Cerebellar cortex (tissue), 1 donor: ENCODE results near the gene POLG.

ENCODE experiments used
- DNase-seq: peaks from one replicate; pipeline ENCODE4 v3.0.0-alpha.2; 2015; ENCODE audit warnings: low spot score

Gene POLG

DNA sequence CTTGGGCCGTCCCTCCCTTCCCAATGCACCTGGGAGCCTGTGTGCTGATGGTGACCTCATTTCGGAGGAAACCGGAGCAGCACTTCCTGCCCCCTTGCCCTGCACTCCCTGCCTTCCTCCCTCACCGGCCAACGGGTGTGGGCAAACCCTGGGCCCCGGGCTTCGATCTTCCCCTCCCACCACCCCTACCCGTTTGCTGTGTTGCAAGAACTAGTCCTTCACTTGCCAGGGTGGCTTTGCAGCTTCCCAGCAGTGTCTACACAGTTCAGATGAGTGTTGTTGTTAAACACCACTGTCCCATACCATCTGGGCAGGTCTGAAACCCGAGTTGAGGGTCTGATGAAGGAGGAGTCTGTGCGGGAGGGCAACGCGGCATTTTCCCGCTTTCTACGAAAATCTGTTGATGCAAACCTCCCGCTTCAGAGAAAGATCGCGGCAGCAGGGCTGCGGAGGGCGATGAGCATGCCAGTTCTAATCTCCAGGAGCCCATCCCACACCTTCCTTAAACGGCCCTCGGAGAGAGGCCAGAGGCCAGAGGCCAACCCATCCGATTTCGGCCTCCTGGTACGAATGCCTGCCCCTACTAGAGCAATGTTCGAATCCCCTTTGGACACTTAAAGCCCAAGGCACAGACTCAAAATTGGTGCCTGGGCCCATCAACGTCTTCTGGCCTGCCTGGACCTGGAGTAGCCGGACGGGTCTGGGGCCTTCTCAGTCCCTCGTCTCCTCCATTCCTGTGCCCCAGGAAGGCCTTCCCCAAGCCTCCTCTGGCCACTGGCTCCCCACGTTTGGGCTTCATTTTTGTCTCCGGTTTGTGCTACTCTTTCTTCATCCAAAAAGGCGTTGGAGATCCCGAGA lies 35.7 kb upstream of the POLG start:
- DNase-seq, result peak; percentile 62

DNA sequence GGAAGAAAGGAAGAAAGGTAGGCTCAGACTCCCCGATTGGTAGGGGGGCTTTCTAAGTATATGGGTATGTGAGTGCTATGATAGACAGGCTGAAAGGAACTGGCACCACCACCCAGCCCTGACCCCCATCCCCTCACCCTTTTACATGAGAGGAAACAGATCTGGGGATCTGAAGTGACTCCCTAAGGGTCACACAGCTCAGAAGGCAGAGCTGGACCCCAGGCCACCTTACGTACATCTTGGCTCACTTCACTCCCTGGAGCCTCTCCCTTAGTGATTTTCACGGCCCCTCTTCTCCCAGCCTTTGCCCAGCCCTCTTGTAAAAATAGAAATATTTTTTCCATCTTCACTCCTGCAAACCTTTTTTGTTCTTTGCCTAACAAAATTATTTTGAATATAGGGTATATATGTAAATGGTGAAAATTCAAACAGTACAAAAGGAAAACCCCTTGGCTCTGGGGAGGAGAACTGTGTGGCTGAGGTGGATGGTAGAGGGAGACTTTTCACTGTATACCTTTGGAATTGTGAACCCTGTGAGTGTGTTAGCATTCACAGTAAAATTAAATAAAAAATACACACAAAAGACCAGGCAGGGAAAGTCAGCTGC lies 34.8 kb upstream of the POLG start:
- DNase-seq, result no peak

DNA sequence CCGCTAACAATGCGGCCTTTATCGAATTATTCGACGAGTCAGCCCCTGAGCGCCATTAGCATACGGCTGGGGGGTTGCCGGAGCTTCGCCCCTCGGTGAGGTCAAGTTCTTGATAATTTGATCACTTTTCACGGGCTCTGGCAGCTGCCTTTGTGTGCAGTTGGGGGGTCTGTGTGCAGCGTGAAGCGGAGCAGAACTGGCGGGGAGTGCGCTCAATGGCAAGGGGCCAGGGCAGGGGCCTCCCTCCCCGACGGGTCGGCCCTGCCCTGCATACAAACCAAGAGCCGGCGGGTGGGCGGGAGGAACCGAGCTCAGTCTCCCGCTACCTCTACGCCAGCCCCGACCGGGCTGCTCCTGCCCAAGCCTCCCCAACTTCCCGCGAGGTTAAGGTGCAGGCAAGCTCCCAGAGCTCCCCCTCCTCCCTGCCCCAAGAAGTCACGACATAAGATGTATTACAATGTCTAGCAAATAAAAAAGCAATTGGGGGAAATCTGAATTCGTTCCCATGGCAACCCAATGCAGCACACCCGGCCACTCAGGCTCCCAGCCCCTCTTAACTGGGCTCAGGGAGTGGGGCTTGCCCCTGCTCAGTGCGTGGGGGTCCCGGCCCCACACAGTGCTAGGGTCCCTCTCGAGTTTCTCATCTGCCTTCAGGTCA lies 34.1 kb upstream of the POLG start:
- no peak for DNase-seq

DNA sequence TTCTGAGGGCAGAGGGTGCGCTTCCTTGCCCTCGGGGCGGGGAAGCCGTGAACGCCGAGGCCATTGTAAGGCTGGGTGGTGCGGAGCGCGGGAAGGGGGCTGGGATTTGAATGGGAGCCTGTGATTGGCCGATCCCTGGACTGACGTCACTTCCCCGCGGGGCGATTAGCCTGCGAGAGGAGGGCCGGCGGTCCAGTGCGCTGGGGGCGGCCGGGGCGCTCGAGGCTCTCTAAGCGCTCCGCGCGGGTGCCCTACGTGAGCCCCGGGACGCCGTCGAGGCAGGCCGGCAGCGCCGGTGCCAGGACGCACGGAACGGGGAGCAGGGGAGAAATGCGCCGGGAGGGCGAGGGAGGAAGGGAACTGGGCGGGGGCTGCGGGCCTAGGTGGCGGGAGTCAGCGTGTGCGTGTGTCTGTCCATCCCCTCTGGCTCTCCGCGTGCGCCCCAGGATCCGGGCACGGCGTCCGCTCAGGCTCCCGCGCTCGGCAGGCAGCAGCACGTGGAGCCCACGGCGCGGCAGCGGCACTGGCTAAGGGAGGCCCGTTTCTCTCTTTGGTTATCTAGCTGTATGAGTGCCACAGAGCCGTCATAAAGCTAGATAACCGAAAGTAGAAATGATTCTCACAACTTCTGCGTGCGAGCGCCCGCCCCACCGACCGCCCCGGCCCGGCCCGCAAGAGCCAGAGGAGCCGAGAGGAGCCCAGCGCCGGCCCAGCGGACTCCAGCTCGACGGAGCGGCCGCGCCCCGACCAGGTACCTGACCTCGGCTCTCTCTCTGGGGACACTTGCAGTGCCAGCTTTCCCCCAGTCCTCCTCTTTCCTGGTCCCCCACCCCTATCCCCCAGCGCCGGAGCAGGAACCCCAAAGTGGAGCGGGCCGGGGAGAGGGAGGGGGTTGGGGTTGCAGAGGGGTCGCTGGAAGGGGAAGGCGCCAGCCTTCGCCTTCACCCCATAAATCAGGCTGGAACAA lies 33.1 kb upstream of the POLG start:
- DNase-seq, result peak; percentile 92

DNA sequence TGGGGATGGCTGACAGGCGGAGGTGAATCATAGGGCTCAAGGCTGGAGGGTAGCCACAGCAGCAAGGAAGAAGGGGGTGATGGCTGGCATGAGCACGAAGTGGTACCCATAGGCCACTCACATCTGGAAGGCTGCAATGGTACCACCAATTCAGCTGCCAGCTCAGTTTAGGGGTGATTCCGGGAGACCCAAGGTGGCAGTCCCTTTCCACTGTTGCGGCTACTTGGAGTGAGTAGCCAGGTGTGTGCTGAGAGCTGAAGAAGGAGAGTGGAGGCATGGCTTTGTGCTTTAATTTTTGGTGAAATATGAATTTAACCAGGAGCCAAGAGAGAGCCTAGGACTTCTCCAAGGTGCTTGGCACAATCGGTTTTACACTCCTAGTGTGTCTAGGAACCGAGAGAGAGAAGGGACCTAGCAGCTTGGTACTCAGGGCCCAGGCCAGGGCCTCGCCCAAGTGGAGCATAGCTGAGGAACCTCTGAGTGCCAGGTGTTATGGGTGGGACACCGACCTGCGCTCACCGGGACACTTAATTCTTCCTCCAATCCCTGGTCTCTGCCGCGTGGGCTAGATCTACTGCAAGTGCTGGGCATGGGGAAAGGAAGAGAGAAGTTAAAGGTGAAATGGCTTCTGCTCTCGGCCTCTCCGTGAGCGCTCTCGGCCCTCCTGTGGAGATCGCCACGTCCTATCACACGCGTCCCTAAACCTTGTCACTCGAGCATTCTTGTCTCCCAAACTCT lies 32.2 kb upstream of the POLG start:
- no peak for DNase-seq

DNA sequence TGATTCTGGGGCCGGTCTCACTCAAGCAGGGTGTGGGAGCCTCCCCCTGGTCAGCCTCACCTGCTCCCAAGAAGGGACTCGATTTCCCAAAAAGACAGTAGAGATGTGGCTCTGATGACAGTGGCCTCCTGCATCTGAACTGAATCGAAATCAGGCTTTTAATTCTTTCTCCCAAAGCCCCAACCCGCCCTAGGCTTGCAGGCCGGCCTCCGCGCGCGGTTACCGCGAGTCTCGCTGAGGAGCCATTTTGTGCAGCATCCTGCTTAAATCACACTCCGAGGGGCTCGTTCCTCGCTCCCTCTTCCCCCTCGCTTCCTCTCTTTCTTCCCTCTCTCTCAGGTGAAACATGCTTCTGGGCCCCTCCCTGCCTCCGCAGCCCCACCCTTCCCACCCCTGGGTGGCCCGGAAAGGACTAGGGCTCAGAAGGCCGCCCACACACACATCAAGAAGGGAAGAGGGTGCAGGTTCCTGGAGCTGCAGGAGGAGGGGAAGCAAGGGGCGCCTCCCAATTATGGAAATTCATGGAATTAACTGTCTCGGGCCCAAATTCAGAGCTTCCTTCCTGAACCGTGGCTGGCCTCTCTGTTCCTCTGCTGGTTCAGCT lies 30.9 kb upstream of the POLG start:
- DNase-seq, result no peak

DNA sequence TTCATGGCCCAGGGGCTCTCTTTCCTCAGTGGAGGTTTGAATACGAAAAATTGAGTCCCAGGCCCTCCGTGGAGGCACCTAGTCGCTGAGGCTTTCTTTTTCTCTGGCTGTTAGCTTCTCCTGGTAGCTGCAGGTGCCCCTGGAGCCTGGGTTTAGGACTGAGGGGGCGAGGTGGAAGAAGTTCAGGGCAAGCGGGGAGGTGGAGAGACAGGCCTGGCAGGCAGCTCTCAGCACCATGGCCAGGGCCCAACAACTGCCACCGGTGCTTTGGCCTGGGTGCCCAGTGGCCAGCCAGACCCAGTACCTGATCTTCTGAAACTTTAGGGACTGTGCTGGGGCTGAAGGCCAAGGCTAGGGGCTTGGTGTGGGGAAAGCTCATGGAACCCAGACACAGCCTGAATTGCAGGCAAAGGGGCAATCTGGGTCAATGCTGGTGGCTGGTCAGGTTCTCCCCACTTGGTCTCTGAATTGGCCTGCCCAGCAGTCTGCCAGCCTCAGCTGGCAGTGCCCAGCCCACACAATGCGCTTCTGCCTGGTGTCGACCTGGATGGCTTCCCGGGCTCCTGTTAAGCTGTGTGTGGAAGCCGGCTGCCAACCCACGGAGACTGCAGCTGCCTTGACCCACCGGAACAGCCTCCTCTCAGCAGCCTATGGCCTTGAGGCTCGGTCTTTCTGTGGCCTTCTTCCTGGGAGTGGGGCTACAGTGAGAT lies 30.3 kb upstream of the POLG start:
- DNase-seq, result peak; percentile 75

DNA sequence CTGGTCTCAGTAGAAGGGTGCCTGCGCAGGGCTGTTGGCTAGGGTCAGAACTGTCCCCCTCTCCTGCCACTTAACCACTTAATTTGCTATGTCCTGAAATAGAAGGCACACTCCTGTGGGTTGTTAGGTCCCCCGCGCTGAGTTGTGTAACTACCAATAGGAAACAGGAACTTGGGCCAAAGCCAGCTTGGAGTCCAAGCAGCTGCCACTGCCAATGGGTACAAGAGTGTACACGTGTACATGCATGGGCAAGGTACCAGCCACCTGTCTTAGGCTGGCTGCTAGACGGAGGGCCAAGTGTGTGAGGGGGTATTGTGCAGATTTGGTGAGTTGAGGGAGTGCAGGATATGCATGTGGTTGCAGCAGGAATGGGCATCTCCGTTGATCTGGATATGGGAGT lies 29.7 kb upstream of the POLG start:
- DNase-seq, result peak; percentile 83

DNA sequence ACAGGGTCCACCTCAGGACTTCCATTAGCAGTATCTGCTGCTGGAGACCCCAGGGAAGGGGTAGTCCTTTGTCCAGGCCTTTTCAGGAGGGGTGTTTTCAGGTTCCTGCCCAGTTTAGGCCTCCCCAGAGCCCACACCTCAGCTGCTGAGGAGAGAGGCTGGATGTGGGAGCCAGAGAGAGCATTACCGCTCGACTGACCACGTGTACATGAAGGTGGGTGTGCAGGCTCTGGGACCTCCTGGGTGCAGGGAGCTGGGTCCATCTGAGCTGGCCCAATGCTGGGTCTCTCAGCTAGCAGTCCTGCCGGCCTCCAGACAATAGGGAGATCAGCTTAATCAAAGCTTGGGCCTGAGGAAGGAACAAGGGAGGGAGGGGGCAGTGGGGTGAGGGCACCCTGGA lies 29.1 kb upstream of the POLG start:
- no peak for DNase-seq

DNA sequence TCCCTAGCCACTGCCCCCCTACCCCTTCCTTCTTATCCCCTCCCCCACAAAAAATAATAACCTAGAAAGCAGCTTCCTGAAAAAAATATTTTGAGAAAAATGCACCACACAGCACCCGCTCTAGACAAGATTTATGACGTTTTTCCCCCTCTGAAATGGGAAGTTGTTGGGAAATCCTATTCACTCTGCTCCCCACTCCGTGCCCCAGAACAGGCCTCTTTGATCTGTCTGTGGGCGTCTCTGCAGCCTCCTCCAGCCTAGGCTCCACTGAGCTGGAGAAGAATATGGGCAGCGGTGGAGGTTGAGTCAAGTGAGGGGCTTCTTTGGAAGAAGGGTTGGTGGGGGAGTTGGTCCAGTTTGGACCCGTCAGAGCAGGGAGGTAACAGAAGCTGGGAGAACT lies 28.5 kb upstream of the POLG start:
- no peak for DNase-seq

DNA sequence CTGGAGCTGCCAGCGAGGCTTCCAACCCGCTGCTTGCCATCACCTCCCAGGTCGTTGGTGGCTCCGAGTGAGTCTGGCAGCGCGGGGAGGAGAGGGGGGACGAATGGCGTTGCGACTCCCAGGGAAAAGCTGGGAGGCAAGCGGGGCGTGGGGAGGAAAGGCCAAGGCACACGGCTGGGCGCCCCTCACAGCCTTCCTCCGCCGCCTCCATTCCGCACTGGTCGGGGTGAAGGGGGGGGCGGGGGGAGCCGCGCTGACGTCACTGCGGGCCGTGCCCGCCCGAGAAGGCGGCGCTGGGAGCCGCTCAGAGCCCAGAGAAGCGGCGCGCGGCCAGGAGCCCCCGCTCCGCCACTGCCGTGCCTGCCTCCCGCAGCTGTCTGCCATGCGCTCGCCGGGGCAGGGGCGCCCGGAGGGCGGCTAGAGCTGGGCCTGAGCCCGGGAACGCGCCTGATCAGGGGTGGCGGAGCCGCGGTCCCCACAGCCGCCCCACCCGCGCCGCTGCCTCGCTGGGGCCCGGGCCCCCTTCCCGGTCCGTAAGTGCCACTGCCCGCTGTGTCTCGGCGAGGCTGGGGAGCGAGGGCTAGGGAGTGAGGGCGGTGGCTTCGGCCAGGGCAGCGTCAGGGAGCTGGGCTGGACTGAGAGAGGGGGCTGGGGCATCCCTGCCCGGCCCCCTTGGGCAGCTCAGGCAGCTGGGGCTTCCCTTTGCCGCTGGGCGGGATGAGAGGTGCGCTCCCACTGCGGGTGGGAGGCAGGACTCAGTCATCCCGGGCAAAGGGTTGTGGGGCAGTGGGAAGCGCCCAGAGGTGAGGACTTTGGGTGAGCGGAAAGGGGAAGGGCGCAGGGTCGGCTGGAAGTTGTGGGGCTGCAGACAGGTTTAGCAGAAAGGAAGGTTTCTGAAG lies 27.8 kb upstream of the POLG start:
- peak; percentile 73 for DNase-seq

DNA sequence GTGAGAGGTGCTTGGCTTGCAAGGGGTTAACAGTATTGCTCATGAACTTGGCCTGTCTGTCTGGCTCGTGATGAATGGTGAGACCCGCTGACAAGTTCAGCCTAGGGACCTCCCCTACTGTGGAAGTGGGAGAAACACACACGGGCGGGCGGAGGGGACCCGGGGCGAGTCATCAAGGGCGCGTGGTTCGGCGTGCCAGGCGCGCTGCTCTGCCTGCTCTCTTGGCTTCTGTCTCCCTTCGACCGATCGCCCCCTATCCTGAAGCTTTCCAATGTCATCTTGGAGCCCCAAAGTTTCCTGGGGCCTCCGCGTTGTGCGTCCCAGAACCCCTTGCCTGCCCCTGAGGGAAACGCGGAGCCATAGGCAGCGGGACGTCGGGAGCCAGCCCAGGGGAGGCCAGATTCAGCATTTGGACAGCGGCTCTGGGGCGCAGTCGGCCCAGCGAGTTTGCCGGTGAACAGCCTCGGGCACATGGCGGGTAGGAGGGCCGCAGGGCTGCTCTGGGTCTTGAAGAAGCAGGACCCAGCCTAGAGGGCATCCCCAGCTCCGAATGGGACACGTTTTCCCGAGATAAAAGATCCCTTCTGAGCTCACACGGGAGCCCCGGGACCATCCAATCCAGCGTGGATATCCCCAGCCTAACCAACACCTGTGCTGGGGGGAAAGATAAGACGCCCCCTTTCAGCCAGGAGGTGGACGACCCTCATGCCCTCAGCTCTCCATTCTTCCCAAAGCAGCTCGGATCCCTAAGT lies 27.0 kb upstream of the POLG start:
- no peak for DNase-seq

DNA sequence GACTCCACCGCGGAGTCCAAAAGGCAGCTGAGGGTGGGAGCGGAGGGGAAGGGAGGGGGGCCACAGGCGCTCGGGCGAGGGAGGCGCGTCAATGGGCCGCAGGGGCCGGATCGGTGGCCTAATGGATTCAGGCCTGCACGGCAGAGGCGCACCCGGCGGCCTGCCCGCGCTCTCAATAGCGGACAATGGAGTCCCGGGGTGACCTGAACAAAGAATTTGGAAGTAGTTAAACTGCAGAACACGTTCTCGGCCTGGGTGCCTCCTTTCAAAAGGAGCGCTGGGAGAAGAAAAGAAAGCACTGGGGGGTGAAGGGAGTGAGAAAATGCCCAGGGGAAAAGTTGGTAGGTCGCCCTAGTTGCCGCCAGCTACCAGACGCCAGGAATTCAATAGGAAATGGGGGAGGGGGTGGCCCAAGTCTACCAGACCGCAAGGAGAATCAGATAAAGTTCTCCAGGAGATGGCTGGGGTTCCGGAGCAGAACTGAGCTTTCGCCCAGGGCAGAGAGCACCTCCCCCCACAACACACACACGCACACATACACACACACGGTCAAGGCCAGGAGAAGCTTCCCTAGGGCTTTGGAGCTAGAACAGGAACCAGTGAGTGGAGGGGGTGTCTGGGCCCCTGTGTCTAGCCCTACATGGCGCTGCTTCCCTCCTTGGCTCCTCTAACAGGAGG lies 25.8 kb upstream of the POLG start:
- DNase-seq, result no peak

DNA sequence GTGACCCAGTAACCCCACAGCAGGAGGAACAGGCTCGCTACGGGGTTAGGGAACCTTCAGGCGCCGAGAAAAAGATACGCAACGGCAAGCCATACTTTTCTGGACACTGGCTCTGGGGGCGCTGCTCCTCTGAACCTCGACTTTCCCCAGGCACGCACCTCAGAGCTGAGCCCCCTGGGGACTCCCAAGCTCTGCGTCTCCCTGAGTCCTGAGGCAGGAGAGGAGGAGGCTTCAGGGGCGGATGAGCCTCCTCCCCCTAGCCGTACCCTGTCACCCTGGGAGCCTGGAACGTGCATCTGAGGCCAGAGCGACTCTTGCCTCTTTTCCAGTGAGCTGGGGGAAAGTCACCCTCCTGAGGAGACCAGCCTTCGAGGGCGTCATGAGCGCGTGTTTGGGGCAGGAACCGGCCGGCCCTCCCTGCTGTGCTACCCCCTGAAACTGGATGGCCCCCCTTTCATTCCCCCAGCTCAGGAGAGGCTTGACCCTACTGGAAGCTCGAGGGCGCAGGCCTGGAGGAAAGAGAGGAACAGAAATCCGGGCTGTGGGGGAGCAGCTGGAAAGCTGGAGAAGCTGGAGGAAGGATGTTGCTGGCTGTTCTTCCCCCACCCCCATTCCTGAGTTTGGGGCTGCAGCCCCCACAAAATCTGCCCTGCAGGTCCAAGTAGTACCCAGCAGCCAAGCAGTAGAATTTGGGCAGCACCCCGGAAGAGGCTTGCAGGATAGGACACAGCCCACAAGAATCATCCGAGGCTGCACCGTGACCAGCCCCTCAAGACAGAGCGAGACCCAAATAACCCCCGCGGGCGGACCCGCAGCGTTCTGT lies 25.1 kb upstream of the POLG start:
- no peak for DNase-seq

DNA sequence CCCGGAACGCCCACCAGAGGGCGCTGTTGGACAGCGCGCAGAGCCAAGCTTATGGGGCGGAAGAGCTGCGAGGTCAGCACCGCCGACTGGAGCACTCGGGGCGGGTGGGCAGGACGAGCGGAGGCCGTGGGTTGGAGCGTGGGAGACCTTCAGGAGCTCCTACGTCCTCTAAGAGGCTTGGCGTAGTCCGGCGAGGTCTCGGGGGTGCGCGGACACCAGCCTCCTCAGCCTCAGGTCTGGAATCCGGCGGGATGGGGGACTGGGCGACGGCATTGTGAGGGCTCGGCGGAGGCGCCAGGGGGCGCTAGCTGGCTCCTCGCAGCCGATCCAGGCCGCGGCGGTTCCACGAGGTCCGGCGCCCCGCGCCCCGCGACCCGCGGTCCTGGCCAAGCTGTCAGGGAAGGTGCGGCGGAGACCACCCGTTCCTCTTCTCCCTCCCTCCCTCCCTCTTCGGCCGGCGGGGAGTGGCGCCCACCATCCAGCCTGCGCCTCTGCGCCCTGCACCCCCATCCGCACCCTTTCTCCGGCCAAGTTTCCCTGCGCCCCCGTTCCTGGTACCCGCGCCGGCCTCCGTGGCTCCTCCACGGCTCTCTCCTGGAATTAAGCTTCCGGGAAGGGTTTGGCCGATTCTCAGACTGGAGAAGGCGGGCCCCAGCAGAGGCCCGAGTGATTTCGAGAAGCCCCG lies 24.3 kb upstream of the POLG start:
- peak; percentile 79 for DNase-seq

DNA sequence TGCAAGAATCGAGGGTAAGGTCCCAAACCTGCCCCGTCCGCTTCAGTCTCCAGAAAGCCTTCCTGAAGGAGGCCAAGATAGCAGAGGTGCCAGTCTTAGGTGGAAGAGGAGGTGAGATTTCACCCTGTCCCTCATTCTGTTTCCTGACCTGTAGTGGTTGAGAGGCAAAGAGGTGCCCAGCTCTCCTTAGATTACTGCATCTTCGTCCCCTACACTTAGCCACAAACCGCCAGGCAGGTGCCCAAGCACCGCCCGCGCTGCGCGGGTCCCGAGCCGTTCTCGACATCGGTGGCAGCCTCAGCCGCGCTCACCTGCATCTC lies 23.8 kb upstream of the POLG start:
- DNase-seq, result no peak
